ENCODE data around the gene RNF34.
A peak's percentile ranks its signal among the peaks of the same experiment; 100 is the strongest.

RNF34 gene

GRCh38 chr12:121461048-121461447 is 61.1 kb downstream of the RNF34 start:
- H3K27ac ChIP-seq (ENCODE audit: insufficient read depth, low read length, poor library complexity, severe bottlenecking): no peak overlapping the region
- H3K36me3 ChIP-seq (ENCODE audit: control insufficient read depth, insufficient read depth, low read length): no peaks in the 10 kb centered on the region
- no peak for DNase-seq
- peaks cover 6% of the 10 kb centered on the region for H3K4me1 ChIP-seq (ENCODE audit: control insufficient read depth, insufficient read depth, low read length, poor library complexity, severe bottlenecking)
- H3K27me3 ChIP-seq (replicated peaks; ENCODE audit: control insufficient read depth, insufficient read depth, low read length, poor library complexity, severe bottlenecking): no peaks in the 10 kb centered on the region
- H3K9me3 ChIP-seq (ENCODE audit: control insufficient read depth, low read length): no peaks in the 10 kb centered on the region
- no peak overlapping the region for H3K4me3 ChIP-seq (ENCODE audit: insufficient read depth, low read depth, low read length, poor library complexity, severe bottlenecking)

- Histone ChIP-seq H3K4me3 (ENCODE audit: insufficient read depth, low read depth, low read length, poor library complexity, severe bottlenecking) (no peak overlapping the region), H3K27me3 (replicated peaks; ENCODE audit: control insufficient read depth, insufficient read depth, low read length, poor library complexity, severe bottlenecking) (no peaks in the 10 kb centered on the region), H3K4me1 (ENCODE audit: control insufficient read depth, insufficient read depth, low read length, poor library complexity, severe bottlenecking) (peaks cover 8% of the 10 kb centered on the region), H3K27ac (ENCODE audit: insufficient read depth, low read length, poor library complexity, severe bottlenecking) (no peak overlapping the region), H3K36me3 (ENCODE audit: control insufficient read depth, insufficient read depth, low read length) (no peaks in the 10 kb centered on the region), H3K9me3 (ENCODE audit: control insufficient read depth, low read length) (no peaks in the 10 kb centered on the region)
- DNase-seq: no peak
Measured at GRCh38 chr12:121464331-121464730, 64.4 kb downstream of the RNF34 start.

GRCh38 chr12:121465921-121466793 is 66.2 kb downstream of the RNF34 start:
- H3K27ac ChIP-seq (ENCODE audit: insufficient read depth, low read length, poor library complexity, severe bottlenecking): peak overlapping the region; percentile 51
- no peaks in the 10 kb centered on the region for H3K27me3 ChIP-seq (replicated peaks; ENCODE audit: control insufficient read depth, insufficient read depth, low read length, poor library complexity, severe bottlenecking)
- DNase-seq: peak; percentile 19 to 35 (median 29)
- no peaks in the 10 kb centered on the region for H3K36me3 ChIP-seq (ENCODE audit: control insufficient read depth, insufficient read depth, low read length)
- H3K4me3 ChIP-seq (ENCODE audit: insufficient read depth, low read depth, low read length, poor library complexity, severe bottlenecking): peak overlapping the region; percentile 56
- H3K4me1 ChIP-seq (ENCODE audit: control insufficient read depth, insufficient read depth, low read length, poor library complexity, severe bottlenecking): peaks cover 8% of the 10 kb centered on the region
- no peaks in the 10 kb centered on the region for H3K9me3 ChIP-seq (ENCODE audit: control insufficient read depth, low read length)

- H3K27ac ChIP-seq (ENCODE audit: insufficient read depth, low read length, poor library complexity, severe bottlenecking): peak overlapping the region; percentile 55
- H3K4me3 ChIP-seq (ENCODE audit: insufficient read depth, low read depth, low read length, poor library complexity, severe bottlenecking): peak overlapping the region; percentile 56
Measured at GRCh38 chr12:121466794-121467637, 67.1 kb downstream of the RNF34 start.

GRCh38 chr12:121467638-121468498 is 68.0 kb downstream of the RNF34 start:
- Histone ChIP-seq H3K9me3 (ENCODE audit: control insufficient read depth, low read length) (no peaks in the 10 kb centered on the region), H3K27ac (ENCODE audit: insufficient read depth, low read length, poor library complexity, severe bottlenecking) (peak overlapping the region; percentile 55), H3K27me3 (replicated peaks; ENCODE audit: control insufficient read depth, insufficient read depth, low read length, poor library complexity, severe bottlenecking) (no peaks in the 10 kb centered on the region), H3K4me3 (ENCODE audit: insufficient read depth, low read depth, low read length, poor library complexity, severe bottlenecking) (peak overlapping the region; percentile 55), H3K4me1 (ENCODE audit: control insufficient read depth, insufficient read depth, low read length, poor library complexity, severe bottlenecking) (peaks cover 8% of the 10 kb centered on the region), H3K36me3 (ENCODE audit: control insufficient read depth, insufficient read depth, low read length) (no peaks in the 10 kb centered on the region)
- no peak for DNase-seq

More at GRCh38 chr12:121466794-121467637, 67.1 kb downstream of the RNF34 start:
- Histone ChIP-seq H3K4me1 (ENCODE audit: control insufficient read depth, insufficient read depth, low read length, poor library complexity, severe bottlenecking) (peaks cover 8% of the 10 kb centered on the region), H3K9me3 (ENCODE audit: control insufficient read depth, low read length) (no peaks in the 10 kb centered on the region), H3K27me3 (replicated peaks; ENCODE audit: control insufficient read depth, insufficient read depth, low read length, poor library complexity, severe bottlenecking) (no peaks in the 10 kb centered on the region), H3K36me3 (ENCODE audit: control insufficient read depth, insufficient read depth, low read length) (no peaks in the 10 kb centered on the region)
- peak; percentile 82 to 84 (median 83) for DNase-seq

- H3K27ac ChIP-seq (ENCODE audit: insufficient read depth, low read length, poor library complexity, severe bottlenecking): peak overlapping the region; percentile 18
Measured at GRCh38 chr12:121468499-121468801, 68.5 kb downstream of the RNF34 start.

GRCh38 chr12:121470751-121471150 is 70.8 kb downstream of the RNF34 start:
- no peaks in the 10 kb centered on the region for H3K36me3 ChIP-seq (ENCODE audit: control insufficient read depth, insufficient read depth, low read length)
- no peaks in the 10 kb centered on the region for H3K9me3 ChIP-seq (ENCODE audit: control insufficient read depth, low read length)
- H3K27me3 ChIP-seq (replicated peaks; ENCODE audit: control insufficient read depth, insufficient read depth, low read length, poor library complexity, severe bottlenecking): no peaks in the 10 kb centered on the region
- no peak for DNase-seq
- peaks cover 4% of the 10 kb centered on the region for H3K4me1 ChIP-seq (ENCODE audit: control insufficient read depth, insufficient read depth, low read length, poor library complexity, severe bottlenecking)
- no peak overlapping the region for H3K4me3 ChIP-seq (ENCODE audit: insufficient read depth, low read depth, low read length, poor library complexity, severe bottlenecking)
- H3K27ac ChIP-seq (ENCODE audit: insufficient read depth, low read length, poor library complexity, severe bottlenecking): no peak overlapping the region

More at GRCh38 chr12:121468499-121468801, 68.5 kb downstream of the RNF34 start:
- Histone ChIP-seq H3K9me3 (ENCODE audit: control insufficient read depth, low read length) (no peaks in the 10 kb centered on the region), H3K4me1 (ENCODE audit: control insufficient read depth, insufficient read depth, low read length, poor library complexity, severe bottlenecking) (peaks cover 8% of the 10 kb centered on the region), H3K27me3 (replicated peaks; ENCODE audit: control insufficient read depth, insufficient read depth, low read length, poor library complexity, severe bottlenecking) (no peaks in the 10 kb centered on the region), H3K4me3 (ENCODE audit: insufficient read depth, low read depth, low read length, poor library complexity, severe bottlenecking) (no peak overlapping the region), H3K36me3 (ENCODE audit: control insufficient read depth, insufficient read depth, low read length) (no peaks in the 10 kb centered on the region)
- no peak for DNase-seq

- H3K9me3 ChIP-seq (ENCODE audit: control insufficient read depth, low read length): no peaks in the 10 kb centered on the region
- no peak overlapping the region for H3K27ac ChIP-seq (ENCODE audit: insufficient read depth, low read length, poor library complexity, severe bottlenecking)
- peaks cover 3% of the 10 kb centered on the region for H3K4me1 ChIP-seq (ENCODE audit: control insufficient read depth, insufficient read depth, low read length, poor library complexity, severe bottlenecking)
- no peaks in the 10 kb centered on the region for H3K27me3 ChIP-seq (replicated peaks; ENCODE audit: control insufficient read depth, insufficient read depth, low read length, poor library complexity, severe bottlenecking)
- no peak overlapping the region for H3K4me3 ChIP-seq (ENCODE audit: insufficient read depth, low read depth, low read length, poor library complexity, severe bottlenecking)
- no peak for DNase-seq
- no peaks in the 10 kb centered on the region for H3K36me3 ChIP-seq (ENCODE audit: control insufficient read depth, insufficient read depth, low read length)
Measured at GRCh38 chr12:121472150-121472905, 72.4 kb downstream of the RNF34 start.
